GM12891 (cell line): ENCODE results near the gene ARHGEF19. TPM values are rescaled to one million over a fixed set of nuclear protein-coding genes. Genes with fewer than 3 reads are reported as not detected.
"Not testable (repeated sequence)": the region's sequence is repeated elsewhere in the genome, so short reads cannot be mapped to it uniquely, and the experiment has no call there.

ENCODE experiments used
- DNase-seq: peaks from one replicate; pipeline ENCODE4 v3.0.0; 2011; ENCODE audit warnings: low spot score; ENCODE audit not compliant: insufficient read length
- FAIRE-seq: peaks from 2 replicates; lab custom pipeline; 2011; peaks lifted over from hg19 to GRCh38; lab: Jason Lieb, UNC
- PAX5 ChIP-seq: IDR thresholded peaks from 2 replicates; pipeline ENCODE4 v1.6.1; 2011; ENCODE audit warnings: low read length, moderate library complexity, mild to moderate bottlenecking; ENCODE audit not compliant: insufficient read depth, severe bottlenecking
- POLR2A ChIP-seq: IDR thresholded peaks from 2 replicates; pipeline ENCODE4 v1.6.1; 2011; ENCODE audit warnings: low read depth, low read length, control low read depth
- POLR2AphosphoS5 ChIP-seq: IDR thresholded peaks from 2 replicates; pipeline ENCODE4 v1.6.1; 2011; ENCODE audit warnings: low read depth, low read length, control low read depth
- POU2F2 ChIP-seq: IDR thresholded peaks from 2 replicates; pipeline ENCODE4 v1.6.1; 2011; ENCODE audit warnings: low read depth, mild to moderate bottlenecking, control low read depth, low read length, moderate library complexity
- SPI1 ChIP-seq: IDR thresholded peaks from 2 replicates; pipeline ENCODE4 v1.6.1; 2011; ENCODE audit warnings: low read depth, low read length, control low read depth
- TAF1 ChIP-seq: IDR thresholded peaks from 2 replicates; pipeline ENCODE4 v1.6.1; 2011; ENCODE audit warnings: low read depth, low read length, control low read depth
- polyA plus RNA-seq: library from polyadenylated mRNA; unstranded; fragments of >200 nt; gene quantifications from one replicate; pipeline ENCODE4 v1.2.1, GENCODE V29; 2012; ENCODE audit warnings: low read depth, missing spikeins, inconsistent platforms; ENCODE audit not compliant: missing spikeins

Gene ARHGEF19
- 1.1 TPM for polyA plus RNA-seq

- FAIRE-seq (no peak), DNase-seq (no peak)
- TF ChIP-seq POLR2A (no peak), POLR2AphosphoS5 (no peak), SPI1 (no peak), POU2F2 (no peak), TAF1 (no peak), PAX5 (no peak)
These were observed at the start of gene ARHGEF19 for GRCh38 chr1:16212251-16212961. Gene ARHGEF19 (minus strand): TSS chr1:16212652. CDS start chr1:16209054, 3,598 bp downstream.

- DNase-seq (no peak), FAIRE-seq (no peak)
- TF ChIP-seq TAF1 (no peak), PAX5 (no peak), POU2F2 (no peak), POLR2A (no peak), SPI1 (no peak), POLR2AphosphoS5 (no peak)
These were observed 49.6 kb upstream of the ARHGEF19 start for GRCh38 chr1:16262067-16262466.

- no peak for FAIRE-seq
- no peak for TF ChIP-seq POLR2A
- TF ChIP-seq POLR2AphosphoS5: no peak
- TF ChIP-seq SPI1: no peak
- no peak for TF ChIP-seq TAF1
- no peak for TF ChIP-seq POU2F2
- TF ChIP-seq PAX5: no peak
- no peak for DNase-seq
These were observed 48.4 kb upstream of the ARHGEF19 start for GRCh38 chr1:16260814-16261213.

GRCh38 chr1:16258591-16259135 is 46.2 kb upstream of the ARHGEF19 start:
- no peak for FAIRE-seq
- no peak for TF ChIP-seq POLR2AphosphoS5
- TF ChIP-seq POU2F2: no peak
- no peak for TF ChIP-seq POLR2A
- TF ChIP-seq TAF1: no peak
- no peak for TF ChIP-seq PAX5
- TF ChIP-seq SPI1: no peak
- DNase-seq: no peak

- FAIRE-seq: no peak
- DNase-seq: no peak
- no peak for TF ChIP-seq SPI1
- no peak for TF ChIP-seq POU2F2
- no peak for TF ChIP-seq PAX5
- TF ChIP-seq POLR2AphosphoS5: no peak
- TF ChIP-seq TAF1: no peak
- TF ChIP-seq POLR2A: no peak
These were observed 45.5 kb upstream of the ARHGEF19 start for GRCh38 chr1:16257968-16258367.

GRCh38 chr1:16257556-16257955 is 45.1 kb upstream of the ARHGEF19 start:
- not testable (repeated sequence) for FAIRE-seq, DNase-seq

- TF ChIP-seq SPI1 (no peak), POLR2AphosphoS5 (no peak), POU2F2 (no peak), PAX5 (no peak), POLR2A (no peak), TAF1 (no peak)
- DNase-seq (no peak), FAIRE-seq (no peak)
These were observed 44.0 kb upstream of the ARHGEF19 start for GRCh38 chr1:16256478-16256877.

GRCh38 chr1:16254263-16254928 is 41.9 kb upstream of the ARHGEF19 start:
- no peak for DNase-seq
- FAIRE-seq: no peak
- no peak for TF ChIP-seq POLR2AphosphoS5
- no peak for TF ChIP-seq POLR2A
- TF ChIP-seq PAX5: no peak
- no peak for TF ChIP-seq SPI1
- TF ChIP-seq TAF1: no peak
- no peak for TF ChIP-seq POU2F2

- no peak for FAIRE-seq
- TF ChIP-seq SPI1 (no peak), POU2F2 (no peak), POLR2AphosphoS5 (no peak), TAF1 (no peak), PAX5 (no peak), POLR2A (no peak)
- no peak for DNase-seq
These were observed 41.0 kb upstream of the ARHGEF19 start for GRCh38 chr1:16253332-16253922.
